Ecto neural progenitor cell (in vitro differentiated cells): ENCODE measurements around the gene RELL1.
"Not testable (repeated sequence)": the region's sequence is repeated elsewhere in the genome, so short reads cannot be mapped to it uniquely, and the experiment has no call there.

ENCODE experiments used
- DNase-seq: peaks from one replicate; pipeline ENCODE4 v3.0.0-alpha.2; 2018; ENCODE audit warnings: low spot score

Gene RELL1

DNA sequence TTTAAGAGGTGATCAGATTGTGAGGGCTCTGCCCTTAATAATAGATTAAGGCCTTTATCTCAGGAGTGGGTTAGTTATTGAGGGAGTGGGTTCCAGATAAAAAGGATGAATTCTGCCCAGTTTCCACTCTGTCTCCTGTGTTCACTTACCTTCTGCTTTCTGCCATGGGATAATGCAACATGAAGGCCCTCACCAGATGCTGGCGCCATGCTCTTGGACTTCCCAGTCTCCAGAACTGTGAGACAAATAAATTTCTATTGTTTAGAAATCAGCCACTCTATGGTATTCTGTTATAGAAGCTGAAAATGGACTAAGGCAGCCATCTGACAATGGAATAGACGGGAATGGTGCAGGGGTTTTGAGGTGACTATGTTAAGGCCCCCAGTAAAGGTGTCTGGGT, 6.9 kb upstream of the RELL1 start:
- no peak for DNase-seq

DNA sequence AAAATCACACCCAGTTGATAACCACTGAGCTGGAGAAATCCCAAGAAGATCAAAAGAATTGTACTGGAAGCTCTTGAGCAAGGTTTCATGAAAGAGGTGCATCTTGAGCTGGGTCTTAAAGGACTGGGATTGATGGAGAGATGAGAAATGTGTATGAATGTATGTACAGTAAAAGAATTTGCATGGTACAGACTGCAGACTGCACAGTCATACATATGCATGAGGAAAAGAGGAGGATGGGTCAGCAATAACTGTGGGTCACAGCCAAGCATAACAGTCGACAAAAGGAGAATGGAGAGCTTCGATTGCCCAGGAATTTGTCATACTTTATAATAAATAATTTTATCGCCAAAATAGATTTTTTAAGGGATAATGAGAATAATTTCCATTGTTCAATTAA, 4.8 kb upstream of the RELL1 start:
- no peak for DNase-seq

DNA sequence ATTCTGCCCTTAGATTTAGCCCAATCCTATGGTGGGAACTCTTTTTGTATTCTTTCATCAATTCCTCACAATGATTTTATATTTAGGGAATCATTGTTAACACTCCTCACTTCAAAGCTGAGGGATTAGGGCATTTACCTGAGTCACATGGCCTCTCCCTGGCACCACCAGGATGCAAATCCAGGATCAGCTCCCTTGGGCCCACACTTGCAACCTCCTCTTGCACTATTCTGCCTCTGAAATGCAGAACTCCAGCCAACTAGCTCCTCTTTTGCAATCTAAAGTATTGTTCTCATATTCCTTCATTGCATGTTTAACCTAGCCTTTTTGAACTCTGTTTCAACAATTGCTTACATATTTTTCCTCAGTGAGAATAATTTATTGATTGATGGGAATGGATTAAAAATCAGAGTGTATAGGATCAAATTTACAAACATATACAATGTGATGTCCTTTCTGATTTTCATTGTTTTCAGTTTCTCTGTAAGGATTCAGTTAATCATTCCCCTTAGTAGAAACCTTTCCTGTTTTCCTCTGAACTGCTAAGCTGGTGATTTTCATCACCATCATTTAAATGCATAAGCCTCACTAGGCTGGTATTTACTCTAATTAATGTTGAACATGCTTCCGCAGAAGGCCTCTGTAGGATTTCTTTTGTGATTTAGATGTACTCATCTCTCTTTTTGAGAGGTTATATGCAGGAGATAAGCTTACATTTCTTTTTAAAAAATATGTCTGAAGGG, 3.3 kb upstream of the RELL1 start:
- no peak for DNase-seq

DNA sequence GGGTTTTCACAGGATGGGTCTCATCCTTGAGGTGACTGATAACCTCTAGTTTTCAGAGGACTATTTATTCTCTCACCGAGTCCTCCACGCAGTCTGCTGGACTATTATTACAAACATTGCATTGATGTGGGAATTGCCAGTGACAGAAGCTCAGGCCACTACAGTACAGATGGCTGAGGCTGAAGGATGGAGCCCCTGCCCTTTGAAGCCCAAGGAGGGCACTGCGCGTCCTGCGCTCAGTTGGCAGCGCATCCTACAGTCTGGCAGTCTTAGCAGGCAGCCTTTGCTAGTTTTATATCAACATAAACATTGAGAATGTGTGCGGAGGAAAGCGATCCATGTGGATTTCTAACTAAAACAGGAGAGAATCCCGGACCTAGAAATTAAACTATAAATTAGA, 1.5 kb upstream of the RELL1 start:
- no peak for DNase-seq

DNA sequence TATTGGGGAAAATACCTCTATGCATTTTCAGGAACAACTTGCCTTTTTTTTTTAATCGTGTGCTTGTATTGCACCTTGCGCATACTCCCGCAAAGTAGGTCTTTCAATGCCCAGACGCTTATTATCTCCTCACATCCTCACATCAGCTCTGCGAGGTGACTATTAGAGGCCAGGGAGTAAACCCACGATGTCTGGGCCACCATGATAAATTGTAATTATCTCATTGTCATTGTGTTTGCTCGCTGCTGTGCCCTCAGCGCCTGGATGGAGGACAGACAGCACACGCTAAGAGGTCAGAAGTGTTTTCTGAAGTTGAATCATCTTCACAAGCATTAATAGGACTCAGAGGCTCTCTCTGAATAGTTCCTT, 1.0 kb upstream of the RELL1 start:
- DNase-seq = no peak

DNA sequence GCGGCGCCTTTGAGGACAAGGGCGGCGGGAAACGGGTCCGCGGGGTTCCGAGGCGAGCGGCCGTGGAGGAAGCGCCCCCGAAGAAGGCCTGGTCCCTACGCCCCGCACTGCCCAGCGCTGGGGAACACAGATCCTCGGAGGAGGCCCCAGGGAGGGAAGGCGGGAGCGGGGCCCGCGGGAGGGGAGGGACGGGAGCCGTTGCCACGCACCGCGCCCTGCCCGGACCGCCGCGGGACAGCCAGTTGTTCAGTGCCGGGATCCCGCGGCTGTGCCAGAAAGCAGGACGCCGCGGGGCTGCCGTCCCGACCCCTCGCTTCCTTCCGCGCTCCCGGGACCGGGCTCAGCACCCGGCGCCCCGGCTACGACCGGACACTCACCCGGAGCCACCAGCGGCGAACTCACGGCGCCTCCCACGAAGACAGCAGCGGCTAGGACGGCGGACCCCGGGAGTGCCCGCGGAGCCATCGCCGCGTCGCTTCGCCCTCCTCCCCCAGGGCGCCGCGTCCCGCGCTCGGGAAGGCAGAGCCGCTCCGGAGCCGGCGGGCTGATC, 278 bp downstream of the RELL1 start:
- no peak for DNase-seq

DNA sequence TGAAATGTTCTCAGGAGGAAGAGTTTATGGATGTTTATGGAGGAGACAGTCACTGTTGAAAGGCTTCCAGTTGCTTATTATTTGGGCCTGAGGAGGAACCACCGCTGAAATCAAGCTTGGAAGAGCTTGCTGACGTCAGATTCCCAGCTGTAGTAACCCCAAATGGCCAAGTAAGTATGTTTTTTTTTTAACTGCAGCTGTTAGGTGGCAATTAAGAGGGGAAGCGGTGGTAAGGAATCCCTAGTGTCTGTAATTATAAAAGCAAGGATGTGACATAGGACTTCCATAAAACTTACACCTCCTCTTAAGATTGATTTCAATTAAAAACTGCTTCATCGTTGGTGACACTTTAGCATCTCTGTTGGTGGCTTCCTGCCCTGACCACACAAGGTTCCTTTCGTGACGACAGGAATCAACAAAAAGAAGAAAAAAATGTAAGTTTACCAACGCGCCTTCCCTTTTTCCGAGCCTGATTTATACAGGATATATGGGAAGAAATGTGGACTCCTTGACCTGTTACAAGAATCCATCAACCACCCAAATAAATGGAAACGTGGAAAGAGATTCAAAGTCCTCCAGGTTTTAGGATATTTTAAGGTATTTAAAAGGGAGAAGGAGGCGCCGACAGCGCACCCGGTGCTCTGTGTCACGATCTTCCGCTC, 884 bp downstream of the RELL1 start:
- DNase-seq = no peak

DNA sequence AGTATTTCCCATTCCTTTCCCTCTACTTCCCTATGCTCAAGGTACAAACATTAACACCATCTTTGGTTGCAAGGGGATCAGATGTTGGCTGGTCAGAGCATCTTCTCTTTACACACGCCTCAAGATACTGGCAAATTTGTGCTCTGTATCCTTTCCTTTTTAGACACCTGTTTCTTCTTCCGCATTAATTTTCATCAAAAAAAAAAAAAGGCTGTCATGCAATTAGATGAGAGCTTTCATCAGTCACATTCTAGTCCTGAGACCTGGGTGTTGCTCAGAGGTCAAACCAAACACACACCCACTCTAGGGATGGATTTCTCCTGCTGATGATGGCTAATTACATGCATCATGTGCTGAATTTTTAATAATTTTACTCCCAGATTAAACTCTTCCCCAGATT, 2.0 kb downstream of the RELL1 start:
- DNase-seq = no peak

DNA sequence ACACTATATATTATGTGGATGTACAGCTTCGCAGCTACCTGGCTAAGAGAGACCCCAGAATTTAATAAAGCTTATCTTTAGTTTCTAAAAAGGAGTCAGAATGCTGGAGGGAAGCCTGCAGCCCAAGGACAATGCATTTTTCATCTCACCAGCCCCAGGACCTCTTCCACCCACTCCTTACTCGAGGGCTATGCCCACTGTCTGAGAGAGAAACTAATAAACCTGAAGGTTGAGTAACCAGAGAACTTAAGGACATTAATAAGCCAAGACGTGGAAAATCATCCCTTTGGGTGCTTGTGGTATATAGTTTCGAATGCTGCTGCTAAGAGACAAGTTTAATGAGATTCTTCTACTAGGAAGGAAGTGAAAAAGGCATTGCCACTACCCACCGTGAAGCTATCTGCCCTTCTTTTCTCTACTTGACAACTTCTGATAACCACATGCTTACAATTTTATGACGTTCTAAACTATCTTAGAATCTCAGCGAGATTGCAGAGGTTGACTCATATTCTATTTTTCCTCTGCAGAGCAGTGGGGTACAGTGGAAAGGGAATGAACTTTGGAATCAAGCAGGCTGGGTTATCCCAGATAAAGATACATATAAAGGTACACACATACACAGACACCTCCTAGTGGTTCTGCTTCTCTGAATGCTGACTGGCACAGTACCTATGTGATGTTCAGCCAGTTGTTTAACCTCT, 3.3 kb downstream of the RELL1 start:
- no peak for DNase-seq

DNA sequence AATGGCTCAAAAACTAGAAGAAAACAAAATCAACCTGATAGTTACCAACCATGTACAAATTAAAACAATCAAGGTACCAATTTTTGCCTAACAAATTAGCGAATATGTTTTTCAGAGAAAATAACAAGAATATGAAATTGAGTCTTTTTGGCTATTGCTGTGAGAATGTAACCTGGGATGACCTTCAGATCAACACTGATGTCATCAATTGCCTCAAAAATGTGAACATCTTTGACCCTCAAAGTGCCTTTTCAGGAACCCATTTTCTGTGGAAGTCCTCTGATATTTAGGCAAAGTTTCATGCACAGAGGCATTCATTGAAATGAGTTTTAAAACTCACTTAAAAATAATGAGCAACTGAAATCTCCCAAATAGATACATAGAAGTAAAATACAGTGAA, 6.1 kb downstream of the RELL1 start:
- DNase-seq = no peak

DNA sequence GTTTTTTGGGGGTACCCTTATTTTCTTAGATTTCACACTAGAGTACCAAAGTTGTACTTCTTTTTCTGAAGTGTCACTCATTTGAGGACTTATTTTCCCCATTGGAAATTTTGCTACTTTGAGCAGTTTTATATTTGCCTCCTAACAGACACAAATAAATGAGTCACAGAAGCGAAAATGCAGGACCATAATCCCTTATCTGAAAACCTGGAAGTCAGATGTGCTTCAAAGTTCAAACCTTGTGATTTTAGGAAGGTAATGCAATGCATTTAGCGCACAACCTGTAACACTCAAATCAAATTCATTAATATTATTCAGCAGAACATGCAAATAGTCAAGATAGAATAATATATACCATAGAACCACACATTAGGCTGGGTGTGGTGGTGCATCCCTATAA, 6.9 kb downstream of the RELL1 start:
- no peak for DNase-seq

DNA sequence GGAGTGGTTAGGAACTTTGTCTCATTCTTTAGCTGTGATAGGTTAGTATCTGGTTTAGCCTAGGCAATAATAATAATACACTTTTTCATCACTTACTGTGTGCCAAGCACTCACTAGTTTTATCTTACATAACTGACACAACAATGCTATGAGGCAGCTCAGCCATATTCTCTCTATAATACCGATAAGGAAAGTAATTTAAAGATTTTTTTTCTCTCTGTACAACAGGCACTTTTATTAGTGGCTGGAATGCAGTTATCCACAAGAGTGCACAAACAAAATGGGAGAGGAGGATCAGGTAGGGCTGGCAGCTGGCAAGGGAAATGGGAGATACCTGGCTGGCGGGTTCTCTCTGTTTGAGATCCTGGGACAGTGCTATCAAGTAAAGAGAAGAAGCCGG, 7.6 kb downstream of the RELL1 start:
- DNase-seq = no peak

DNA sequence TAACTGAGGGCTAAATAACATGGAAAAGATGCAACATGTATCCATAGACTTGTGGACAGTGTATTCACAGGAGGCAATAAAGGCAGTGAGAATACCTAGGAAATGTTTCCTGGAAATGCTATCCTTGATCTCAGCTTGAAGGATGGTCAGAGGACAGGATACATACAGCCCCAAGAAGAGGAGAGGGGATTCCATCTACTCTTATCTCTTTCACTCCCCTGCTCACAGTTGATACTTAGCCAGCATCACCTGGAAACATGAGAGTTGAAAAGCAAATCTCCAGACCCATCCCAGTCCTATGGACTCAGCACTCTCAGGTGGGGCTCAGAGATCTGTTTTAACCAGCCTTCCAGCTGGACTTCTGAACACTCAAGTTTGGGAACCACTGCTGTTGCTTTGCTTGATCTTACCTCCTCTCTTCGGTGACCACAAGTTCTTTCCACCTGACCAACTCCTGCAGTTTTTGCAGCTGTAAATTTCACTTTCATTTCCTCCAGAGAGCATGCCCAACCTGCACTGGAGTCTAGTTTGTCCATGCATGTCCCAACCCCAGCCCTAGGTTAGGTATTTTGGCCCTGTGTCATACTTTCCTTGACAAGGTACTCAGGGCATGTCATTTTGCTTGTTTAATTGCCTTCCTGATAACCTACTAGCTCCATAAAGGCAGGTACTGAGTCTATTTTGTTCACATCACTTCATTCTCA, 10.4 kb downstream of the RELL1 start:
- no peak for DNase-seq

DNA sequence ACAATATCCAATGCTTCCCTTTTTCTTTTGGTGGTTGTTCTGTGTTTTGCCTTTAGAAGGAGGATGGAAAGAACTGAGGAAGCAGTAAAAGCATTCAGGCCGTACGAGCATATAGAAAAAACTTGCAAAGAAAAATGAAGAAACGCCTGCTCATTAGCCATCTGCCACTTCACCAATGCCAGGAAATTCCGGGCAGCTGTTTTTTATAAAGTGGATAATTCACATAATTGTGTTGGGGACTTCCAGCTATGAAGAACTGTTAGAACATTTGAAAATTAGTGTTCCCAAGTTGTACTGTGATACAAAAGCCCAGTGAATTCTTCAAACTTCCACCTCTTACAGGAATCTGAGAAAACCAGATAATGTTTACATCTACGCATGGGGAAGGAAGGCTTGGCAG, 11.7 kb downstream of the RELL1 start:
- DNase-seq = no peak

DNA sequence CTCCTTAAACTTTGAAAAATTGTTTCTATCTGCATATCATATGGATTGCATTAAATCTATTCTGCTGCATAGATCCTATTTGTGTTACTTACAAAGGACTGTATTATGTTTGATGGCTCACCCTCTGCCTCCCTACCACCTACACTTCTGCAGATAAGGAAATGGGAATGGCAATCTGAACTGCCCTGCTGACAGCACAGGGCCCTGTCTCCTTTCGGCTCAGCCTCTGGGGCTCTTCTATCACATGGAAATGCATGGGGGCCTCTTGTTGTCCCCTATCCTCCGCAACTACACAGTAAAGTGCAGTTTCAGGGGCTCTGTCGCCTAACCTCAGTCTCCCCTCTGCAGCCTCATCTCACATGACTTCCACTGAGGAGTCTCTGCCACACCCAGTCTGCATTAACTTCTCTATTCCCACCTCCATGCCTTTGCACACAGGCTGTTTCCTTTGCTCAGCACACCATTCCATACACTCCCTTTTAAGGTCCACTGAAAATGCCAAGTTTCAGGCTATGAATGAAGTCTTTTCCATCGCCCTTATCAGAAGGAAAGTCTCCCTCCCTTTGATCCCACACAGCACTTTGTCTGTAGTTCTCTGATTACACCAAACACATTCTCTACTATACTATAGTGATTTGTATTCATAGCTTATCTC, 12.5 kb downstream of the RELL1 start:
- no peak for DNase-seq

DNA sequence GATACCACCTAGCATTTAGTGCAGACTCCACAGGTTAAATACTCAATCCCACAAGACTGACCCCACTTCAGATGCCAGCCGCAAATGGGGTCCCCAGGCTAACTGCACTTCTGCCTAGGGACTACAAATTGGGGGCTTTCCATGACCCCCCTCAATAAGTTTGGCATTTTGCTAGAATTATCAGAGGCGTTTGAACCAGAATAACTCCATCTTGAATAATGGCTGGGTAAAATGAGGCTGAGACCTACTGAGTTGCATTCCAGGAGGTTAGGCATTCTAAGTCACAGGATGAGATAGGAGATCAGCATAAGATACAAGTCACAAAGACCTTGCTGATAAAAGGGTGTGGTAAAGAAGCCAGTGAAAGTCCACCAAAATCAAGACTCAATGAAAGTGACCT, 15.1 kb downstream of the RELL1 start:
- DNase-seq = no peak

DNA sequence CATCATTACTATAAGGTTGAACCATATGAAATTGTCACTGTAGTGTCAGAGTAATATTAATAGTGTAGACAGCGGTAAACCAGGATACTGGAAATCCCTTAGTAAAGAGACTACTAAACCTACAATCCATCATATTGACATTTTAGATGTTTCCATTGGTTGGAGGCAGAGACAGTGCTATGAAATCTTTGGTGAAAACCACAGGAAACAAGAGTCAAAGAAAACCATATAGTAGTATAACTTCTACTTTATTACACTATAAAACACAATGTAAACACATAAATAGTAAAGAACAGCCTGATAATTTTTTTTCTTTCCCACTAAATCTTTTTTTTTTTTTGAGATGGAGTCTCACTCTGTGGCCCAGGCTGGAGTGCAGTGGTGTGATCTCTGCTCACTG, 15.9 kb downstream of the RELL1 start:
- DNase-seq = no peak

DNA sequence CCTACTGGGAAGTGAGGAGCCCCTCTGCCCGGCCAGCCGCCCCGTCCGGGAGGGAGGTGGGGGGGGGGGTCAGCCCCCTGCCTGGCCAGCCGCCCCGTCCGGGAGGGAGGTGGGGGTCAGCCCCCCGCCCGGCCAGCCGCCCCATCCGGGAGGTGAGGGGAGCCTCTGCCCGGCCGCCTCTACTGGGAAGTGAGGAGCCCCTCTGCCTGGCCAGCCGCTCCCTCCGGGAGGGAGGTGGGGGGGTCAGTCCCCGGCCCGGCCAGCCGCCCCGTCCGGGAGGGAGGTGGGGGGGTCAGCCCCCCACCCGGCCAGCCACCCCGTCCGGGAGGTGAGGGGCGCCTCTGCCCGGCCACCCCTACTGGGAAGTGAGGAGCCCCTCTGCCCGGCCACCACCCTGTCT, 17.1 kb downstream of the RELL1 start:
- DNase-seq = not testable (repeated sequence)

DNA sequence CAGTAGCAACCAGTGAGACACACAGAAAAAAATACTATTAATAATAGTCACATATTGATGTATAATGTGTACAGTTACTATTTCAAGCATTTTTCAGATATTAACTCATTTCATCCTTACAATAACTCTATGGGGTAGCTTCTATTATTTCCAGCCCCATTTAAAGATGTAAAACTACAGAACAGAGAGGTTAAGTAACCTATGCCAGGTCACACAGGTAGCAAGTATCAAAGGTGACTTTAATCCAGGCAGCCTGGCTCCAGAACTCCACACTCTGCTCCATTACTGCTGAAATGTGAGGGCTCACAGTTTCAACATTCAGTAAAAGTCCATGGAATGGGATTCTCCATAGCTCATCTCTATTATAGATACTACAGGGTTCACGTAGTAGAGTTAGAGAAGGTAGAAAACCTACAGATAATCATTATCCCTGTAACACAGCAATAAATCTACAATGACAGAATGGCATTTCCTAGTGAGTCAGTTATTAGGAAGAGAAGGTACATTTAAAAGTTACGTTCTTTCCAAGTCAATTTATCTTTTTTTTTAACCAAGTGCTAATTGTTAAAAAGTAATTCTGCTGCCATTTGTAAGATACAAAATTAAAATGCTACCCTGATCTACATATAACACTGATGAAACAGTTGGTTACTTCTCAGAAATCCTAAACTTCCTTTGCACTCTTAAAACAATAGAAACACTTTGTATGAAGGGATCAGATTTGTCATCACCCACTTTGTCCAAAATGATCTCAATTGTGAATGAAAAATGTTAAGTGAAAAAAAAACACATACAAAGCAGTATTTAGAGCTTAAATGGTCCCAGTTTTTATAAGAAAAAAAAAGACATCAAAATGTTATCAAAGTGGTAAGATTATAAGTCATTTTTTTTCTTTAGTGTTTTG, 18.7 kb downstream of the RELL1 start:
- no peak for DNase-seq

DNA sequence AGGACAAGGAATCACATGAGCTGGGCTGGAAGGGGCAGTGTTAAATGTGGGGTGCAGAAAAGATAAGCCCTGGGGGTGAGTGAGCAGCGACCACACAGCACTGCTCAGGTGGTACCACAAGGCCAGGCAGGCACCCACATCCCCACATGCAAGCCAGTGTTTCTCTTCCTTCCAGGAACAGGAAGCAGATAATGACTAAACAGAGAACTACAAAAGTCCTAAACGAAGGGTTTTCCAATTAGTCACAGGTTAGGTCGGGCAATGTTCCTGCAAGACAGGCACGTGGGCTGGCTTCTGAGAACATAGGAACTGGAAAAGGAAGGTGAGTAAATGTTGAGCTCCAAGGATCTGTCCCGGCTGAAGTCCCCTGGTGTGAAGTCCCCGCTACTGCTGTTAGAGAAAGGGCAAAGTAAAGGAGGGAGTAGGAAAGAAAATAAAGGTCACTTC, 19.5 kb downstream of the RELL1 start:
- DNase-seq = no peak
